GM19452 (cell line): ENCODE measurements around the gene SPEM3.
A peak's percentile ranks its signal among the peaks of the same experiment; 100 is the strongest.

Source experiments
- ATAC-seq: cut with Tn5 transposase; IDR thresholded peaks from one replicate; pipeline ENCODE4 v1.9.1; 2021; ENCODE audit not compliant: unreplicated experiment

SPEM3 gene

GRCh38 chr17:7403977-7404736 lies 24.5 kb upstream of the SPEM3 start, which contains the start of gene TMEM256:
TMEM256 (minus strand) TSS chr17:7404097; CDS start chr17:7404084, 13 bp downstream.
- peak; percentile 92 for ATAC-seq

GRCh38 chr17:7404737-7405349 lies 23.8 kb upstream of the SPEM3 start:
- no peak for ATAC-seq

DNA sequence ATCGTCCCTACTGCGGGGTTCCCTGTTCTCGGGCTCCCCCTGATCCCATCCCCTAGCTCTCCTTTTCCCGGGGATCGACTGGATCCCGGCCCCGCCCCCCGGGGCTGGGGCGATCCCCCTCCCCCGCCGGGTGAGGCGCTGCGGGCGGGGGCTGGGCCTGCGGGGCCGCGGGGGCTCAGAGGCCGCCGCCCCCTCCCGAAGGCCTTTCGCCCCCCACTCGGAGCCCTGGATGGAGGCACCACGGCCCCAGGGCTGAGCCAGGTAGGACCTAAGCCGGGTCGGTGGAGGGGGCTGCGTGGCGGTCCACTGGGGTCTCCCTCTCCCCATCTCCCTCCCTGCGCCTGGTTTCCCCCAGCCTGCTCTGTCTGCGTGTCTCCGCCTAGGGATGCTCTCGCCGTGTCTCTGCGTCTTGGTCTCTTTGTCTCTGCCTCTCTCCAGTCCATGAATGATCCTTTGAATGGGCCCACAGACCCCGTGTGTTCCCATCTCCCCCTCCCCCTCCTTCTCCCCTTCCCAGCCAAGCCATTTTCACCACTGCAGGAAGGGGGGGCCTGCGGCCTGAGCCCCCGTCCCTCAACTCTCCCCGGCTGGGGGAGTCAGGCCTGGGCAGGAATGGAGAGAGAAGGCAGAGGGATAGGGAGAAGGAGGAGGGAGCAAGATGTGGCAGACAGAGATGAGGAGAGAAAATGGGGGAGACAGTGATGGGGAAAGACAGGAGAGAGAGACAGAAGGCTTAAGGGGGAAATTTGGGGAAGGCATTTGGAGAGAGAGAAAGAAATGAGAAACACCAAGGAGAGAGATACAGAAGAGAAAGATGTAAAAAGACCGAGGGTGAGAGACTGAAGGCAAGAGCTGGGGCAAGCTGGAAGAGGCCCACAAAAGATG lies 23.1 kb upstream of the SPEM3 start:
- ATAC-seq, result no peak

- ATAC-seq, result no peak
These were observed 22.3 kb upstream of the SPEM3 start for GRCh38 chr17:7406235-7406825.

- ATAC-seq, result no peak
These were observed 21.6 kb upstream of the SPEM3 start for GRCh38 chr17:7407082-7407481.

DNA sequence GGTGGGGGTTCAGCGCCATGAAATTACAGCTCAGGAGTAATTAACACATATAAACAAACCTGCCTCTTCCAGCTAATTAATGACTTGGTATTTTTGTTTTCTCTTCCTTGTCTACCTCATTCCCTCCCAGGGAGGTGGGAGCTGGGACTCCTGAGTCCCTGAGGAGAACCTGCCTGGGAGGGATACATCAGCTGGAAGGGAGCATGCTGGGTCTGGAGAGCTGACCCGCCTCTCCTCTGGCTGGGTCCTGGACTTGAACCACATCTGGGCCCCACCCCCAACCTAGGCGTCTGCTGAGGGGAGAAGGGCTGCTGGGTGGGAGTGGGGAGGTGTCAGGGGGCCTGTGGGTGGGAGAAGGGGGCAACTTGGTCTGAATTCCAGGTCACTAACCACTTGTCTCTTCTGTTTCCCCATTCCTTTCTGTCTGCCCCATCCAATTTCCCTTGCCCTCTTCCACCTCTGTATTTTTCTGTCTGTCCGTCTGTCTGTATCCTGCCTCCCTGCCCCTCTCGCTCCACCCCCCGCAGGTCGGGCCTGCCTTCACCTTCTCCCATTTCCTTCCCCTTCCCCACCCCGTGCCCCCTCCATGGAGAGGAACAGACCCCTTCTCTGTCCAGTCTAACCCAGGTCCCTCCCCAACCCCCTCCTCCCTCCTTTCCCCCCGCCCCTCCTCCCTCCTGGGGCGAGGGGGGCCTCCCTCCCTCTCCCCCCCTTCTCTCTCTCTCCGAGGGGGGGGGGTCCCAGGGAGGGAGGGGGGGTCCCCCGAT lies 21.0 kb upstream of the SPEM3 start, which contains the start of gene NLGN2:
Gene NLGN2 (plus strand): TSS at position 361 of the 767 bp plus-strand sequence. CDS start 411 bp downstream, outside the sequence.
- no peak for ATAC-seq

DNA sequence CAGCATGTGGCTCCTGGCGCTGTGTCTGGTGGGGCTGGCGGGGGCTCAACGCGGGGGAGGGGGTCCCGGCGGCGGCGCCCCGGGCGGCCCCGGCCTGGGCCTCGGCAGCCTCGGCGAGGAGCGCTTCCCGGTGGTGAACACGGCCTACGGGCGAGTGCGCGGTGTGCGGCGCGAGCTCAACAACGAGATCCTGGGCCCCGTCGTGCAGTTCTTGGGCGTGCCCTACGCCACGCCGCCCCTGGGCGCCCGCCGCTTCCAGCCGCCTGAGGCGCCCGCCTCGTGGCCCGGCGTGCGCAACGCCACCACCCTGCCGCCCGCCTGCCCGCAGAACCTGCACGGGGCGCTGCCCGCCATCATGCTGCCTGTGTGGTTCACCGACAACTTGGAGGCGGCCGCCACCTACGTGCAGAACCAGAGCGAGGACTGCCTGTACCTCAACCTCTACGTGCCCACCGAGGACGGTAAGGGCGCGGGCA lies 20.4 kb upstream of the SPEM3 start:
- ATAC-seq, result no peak

- ATAC-seq, result no peak
These were observed 19.8 kb upstream of the SPEM3 start for GRCh38 chr17:7408863-7409262.

- ATAC-seq, result no peak
These were observed 18.9 kb upstream of the SPEM3 start for GRCh38 chr17:7409716-7410115.

DNA sequence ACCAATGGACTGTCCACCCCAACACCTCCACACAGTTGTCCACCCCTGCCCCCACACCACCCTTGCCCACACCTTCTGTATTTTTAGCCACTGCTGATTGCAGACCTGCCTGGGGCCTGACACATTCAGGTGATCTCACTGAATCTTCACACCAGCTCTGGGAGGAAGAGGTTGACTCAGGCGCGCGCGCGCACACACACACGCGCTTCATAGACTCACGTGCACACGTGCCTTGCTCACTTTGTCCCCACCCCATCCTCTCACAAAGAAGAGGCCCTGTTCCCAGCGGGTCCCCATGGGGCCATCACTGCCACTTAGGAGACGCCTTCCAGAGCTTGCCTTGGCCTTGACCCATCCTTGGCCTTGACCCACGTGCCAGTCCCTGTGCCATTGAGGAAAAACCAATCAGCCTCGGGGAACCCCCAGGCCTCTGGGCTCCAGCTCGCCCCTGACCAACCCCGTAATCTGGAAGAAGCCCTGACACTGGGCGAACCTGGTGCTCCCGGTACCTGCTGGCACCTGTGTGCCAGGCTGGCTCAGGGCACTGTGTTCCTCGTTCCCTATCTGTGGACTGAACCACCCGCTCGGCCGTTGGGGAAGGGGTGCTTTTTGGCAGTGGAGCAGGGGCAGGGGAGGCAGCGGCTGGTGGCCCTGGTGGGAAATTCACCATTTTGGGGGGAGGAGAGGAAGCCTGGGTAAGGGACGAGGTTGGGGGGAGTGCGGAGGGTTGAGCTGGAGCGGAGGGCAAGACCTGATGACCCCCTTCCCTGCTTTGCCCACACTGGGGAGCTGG lies 17.8 kb upstream of the SPEM3 start:
- ATAC-seq, result no peak

DNA sequence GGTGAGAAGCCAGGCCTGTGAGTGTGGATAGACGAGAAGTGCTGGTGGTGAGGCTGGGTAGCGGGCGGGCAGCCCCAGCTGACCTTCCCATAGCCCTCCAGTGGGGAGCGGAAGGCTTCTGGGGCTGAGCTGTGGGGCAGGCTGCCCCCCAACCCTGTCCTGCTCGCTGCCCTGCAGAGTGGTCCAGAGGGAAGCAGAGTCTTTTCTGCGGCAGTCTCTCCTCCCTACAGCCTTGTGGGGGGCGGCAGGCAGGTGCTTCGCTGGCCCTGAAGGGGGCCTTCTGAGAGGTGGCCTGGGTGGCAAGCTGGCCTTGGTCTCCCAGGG lies 17.3 kb upstream of the SPEM3 start:
- no peak for ATAC-seq

GRCh38 chr17:7413346-7413985 lies 15.2 kb upstream of the SPEM3 start:
- ATAC-seq, result no peak

DNA sequence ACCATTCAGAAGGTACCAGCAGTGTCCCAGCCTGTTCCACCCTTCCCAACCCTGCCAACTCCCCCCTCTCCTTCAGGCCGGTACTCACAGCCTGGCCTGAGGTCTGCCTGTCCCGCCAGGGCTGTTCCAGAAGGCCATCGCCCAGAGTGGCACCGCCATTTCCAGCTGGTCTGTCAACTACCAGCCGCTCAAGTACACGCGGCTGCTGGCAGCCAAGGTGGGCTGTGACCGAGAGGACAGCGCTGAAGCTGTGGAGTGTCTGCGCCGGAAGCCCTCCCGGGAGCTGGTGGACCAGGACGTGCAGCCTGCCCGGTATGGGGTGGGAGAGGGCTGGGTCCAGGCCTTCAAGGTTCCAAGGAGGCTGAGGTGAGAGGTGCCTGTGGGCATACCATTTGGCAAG lies 13.8 kb upstream of the SPEM3 start:
- ATAC-seq, result no peak

DNA sequence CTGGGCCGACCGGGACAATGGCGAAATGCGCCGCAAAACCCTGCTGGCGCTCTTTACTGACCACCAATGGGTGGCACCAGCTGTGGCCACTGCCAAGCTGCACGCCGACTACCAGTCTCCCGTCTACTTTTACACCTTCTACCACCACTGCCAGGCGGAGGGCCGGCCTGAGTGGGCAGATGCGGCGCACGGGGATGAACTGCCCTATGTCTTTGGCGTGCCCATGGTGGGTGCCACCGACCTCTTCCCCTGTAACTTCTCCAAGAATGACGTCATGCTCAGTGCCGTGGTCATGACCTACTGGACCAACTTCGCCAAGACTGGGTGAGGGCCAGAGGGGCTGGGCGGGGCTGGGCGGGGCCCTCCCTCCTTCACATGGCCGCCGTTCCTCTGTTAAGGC lies 12.9 kb upstream of the SPEM3 start:
- no peak for ATAC-seq

GRCh38 chr17:7416323-7416722 lies 12.3 kb upstream of the SPEM3 start:
- no peak for ATAC-seq

GRCh38 chr17:7417056-7417655 lies 11.5 kb upstream of the SPEM3 start:
- no peak for ATAC-seq

DNA sequence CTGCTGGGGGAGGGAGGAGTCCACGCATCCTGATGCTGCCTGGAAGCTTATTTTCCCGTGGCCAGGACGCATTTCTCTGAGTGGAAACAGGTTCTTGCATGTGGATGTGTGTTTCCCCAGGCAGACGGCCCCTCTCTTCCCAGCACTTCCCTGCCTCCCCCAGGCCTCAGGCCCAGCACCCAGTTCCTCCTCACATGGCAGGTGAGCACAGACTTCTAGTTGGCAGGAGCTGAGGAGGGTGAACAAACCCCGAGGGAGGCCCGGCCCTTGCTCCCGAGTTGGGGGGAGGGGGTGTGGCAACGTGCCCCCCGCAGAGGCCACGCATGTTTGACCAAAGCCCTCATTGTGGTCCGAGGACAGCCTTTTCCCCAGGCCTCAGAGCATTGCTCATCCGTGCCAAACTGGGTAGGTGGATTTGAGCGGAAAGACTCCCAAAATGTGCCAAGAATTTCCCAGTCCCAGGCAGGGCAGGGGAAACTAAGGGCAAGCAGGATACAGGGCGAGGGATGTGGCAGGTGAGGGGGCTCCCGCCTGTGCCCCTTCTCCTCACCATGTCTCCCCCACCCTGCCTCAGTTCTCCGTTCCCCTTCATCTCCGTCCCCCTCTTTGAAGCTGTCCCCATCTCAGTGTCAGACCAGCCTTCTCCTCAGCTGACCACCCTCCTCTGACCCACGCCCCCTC lies 10.0 kb upstream of the SPEM3 start:
- no peak for ATAC-seq
